ENCODE measurements around the gene ANP32E. TPM values are rescaled to one million over a fixed set of nuclear protein-coding genes. Genes with fewer than 3 reads are reported as not detected.
A peak's percentile ranks its signal among the peaks of the same experiment; 100 is the strongest.

ANP32E gene
- total and polyA plus RNA-seq, 2 of the 13 experiments (the other 11 are each of a cell fraction or from before 2014, with no cell fraction given) = 10.3 to 53.0 TPM

DNA sequence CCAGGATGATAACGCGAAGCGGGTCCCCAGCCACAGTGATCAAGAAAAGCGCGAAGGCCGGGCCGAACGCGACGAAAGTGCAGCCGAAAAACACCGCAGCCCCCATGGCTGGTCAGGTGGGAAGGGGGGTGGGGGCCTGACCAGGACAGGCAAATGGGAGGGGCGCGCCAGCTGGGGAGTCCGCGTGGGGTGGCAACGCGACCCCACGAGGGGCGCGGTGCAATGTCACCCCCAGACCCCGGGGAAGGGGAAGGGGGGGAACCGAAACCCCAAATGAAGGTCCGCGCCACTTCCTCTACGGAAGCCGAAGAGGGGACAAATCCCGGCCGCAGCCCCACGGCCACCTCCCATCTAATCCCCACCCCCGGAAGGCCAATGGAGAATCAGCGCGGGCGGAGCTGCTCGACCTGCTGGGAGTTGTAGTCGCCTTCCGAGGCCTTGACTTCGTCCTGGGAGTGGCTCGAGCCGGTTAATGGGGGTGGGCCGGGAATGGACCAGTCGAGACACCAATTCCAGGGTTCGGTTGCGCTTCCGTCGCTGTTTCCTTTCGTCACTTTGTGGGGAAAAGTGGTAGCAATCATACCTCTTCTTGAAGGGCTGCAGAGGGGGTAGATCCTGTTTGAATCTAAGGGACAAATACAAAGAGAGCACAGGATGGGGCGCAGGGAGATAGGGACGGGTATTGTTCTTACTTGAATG is 32.9 kb upstream of the ANP32E start, which contains the start of gene APH1A (continued):
- no peak for TF ChIP-seq ZNF563 (CRISPR knock-in tag; IDR thresholded peaks at IDR 0.05)
- TF ChIP-seq KLF9 (CRISPR knock-in tag; IDR thresholded peaks at IDR 0.05; ENCODE audit: low read depth) = no peak
- TF ChIP-seq HNRNPLL (IDR thresholded peaks at IDR 0.05; ENCODE audit: low read depth, low read length, poor library complexity, severe bottlenecking) = peak; percentile 70
- TF ChIP-seq TBX2 (CRISPR knock-in tag; IDR thresholded peaks at IDR 0.05; ENCODE audit: borderline replicate concordance) = peak; percentile 80
- TF ChIP-seq, protein P1, sequence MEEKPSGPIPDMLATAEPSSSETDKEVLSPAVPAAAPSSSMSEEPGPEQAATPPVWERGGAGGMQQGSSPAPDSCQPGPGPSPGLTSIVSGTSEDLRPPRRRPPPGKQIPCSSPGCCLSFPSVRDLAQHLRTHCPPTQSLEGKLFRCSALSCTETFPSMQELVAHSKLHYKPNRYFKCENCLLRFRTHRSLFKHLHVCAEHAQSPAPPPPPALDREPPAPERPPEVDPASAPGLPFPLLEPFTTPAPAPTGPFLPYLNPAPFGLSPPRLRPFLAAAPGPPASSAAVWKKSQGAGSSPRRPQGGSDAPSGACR (CRISPR knock-in tag; IDR thresholded peaks at IDR 0.05) = no peak
- no peak for TF ChIP-seq NR3C1 (CRISPR knock-in tag; IDR thresholded peaks at IDR 0.05)
- no peak for TF ChIP-seq ZNF557 (CRISPR knock-in tag; IDR thresholded peaks at IDR 0.05)
- 0 out of 2 replicates have a peak, but pooled peaks have one; percentile 36 for TF ChIP-seq ZNF589 (CRISPR knock-in tag; conservative IDR thresholded peaks at IDR 0.05)
- TF ChIP-seq ZNF124 (CRISPR knock-in tag; IDR thresholded peaks at IDR 0.05) = 0 out of 2 replicates have a peak, but pooled peaks have one; percentile 51
- peak; percentile 76 for TF ChIP-seq ELF4 (CRISPR knock-in tag; IDR thresholded peaks at IDR 0.05; ENCODE audit: borderline replicate concordance)
- TF ChIP-seq, protein P2, sequence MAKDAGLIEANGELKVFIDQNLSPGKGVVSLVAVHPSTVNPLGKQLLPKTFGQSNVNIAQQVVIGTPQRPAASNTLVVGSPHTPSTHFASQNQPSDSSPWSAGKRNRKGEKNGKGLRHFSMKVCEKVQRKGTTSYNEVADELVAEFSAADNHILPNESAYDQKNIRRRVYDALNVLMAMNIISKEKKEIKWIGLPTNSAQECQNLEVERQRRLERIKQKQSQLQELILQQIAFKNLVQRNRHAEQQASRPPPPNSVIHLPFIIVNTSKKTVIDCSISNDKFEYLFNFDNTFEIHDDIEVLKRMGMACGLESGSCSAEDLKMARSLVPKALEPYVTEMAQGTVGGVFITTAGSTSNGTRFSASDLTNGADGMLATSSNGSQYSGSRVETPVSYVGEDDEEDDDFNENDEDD (CRISPR knock-in tag; IDR thresholded peaks at IDR 0.05; ENCODE audit: borderline replicate concordance) = peak; percentile 50; the same call in 1 of the 2 replicates
- no peak for TF ChIP-seq PCBP2 (optimal IDR thresholded peaks at IDR 0.05; ENCODE audit: low read depth, low read length, poor library complexity, severe bottlenecking)
- peak; percentile 57; the same call in 1 of the 2 replicates for TF ChIP-seq ISL2 (CRISPR knock-in tag; IDR thresholded peaks at IDR 0.05)
- no peak for TF ChIP-seq JARID2 (CRISPR knock-in tag; IDR thresholded peaks at IDR 0.05; ENCODE audit: insufficient replicate concordance)
- no peak for TF ChIP-seq ZNF44 (CRISPR knock-in tag; IDR thresholded peaks at IDR 0.05)
- TF ChIP-seq, protein P3, sequence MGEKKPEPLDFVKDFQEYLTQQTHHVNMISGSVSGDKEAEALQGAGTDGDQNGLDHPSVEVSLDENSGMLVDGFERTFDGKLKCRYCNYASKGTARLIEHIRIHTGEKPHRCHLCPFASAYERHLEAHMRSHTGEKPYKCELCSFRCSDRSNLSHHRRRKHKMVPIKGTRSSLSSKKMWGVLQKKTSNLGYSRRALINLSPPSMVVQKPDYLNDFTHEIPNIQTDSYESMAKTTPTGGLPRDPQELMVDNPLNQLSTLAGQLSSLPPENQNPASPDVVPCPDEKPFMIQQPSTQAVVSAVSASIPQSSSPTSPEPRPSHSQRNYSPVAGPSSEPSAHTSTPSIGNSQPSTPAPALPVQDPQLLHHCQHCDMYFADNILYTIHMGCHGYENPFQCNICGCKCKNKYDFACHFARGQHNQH (CRISPR knock-in tag; IDR thresholded peaks at IDR 0.05) = peak; percentile 65
- TF ChIP-seq ZSCAN20 (CRISPR knock-in tag; IDR thresholded peaks at IDR 0.05; ENCODE audit: borderline replicate concordance) = no peak
- TF ChIP-seq ZNF749 (CRISPR knock-in tag; IDR thresholded peaks at IDR 0.05; ENCODE audit: borderline replicate concordance) = 0 out of 2 replicates have a peak, but pooled peaks have one; percentile 15
- TF ChIP-seq, protein P4, sequence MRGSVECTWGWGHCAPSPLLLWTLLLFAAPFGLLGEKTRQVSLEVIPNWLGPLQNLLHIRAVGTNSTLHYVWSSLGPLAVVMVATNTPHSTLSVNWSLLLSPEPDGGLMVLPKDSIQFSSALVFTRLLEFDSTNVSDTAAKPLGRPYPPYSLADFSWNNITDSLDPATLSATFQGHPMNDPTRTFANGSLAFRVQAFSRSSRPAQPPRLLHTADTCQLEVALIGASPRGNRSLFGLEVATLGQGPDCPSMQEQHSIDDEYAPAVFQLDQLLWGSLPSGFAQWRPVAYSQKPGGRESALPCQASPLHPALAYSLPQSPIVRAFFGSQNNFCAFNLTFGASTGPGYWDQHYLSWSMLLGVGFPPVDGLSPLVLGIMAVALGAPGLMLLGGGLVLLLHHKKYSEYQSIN (CRISPR knock-in tag; IDR thresholded peaks at IDR 0.05; ENCODE audit: borderline replicate concordance) = no peak
- TF ChIP-seq, protein P5, sequence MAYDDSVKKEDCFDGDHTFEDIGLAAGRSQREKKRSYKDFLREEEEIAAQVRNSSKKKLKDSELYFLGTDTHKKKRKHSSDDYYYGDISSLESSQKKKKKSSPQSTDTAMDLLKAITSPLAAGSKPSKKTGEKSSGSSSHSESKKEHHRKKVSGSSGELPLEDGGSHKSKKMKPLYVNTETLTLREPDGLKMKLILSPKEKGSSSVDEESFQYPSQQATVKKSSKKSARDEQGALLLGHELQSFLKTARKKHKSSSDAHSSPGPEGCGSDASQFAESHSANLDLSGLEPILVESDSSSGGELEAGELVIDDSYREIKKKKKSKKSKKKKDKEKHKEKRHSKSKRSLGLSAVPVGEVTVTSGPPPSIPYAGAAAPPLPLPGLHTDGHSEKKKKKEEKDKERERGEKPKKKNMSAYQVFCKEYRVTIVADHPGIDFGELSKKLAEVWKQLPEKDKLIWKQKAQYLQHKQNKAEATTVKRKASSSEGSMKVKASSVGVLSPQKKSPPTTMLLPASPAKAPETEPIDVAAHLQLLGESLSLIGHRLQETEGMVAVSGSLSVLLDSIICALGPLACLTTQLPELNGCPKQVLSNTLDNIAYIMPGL (CRISPR knock-in tag; IDR thresholded peaks at IDR 0.05; ENCODE audit: borderline replicate concordance in 1 of 2, low read depth in 1 of 2) = peak in 1 of 2 experiments; percentile 54; a peak in 2 of 4 replicates
